ENCODE results near the gene BANK1. TPM values are rescaled to one million over a fixed set of nuclear protein-coding genes. Genes with fewer than 3 reads are reported as not detected.

BANK1 gene
- total RNA-seq, 6 donors from 2014 or later = 7.6 to 29.3 (median 11.4) TPM

GRCh38 chr4:101921370-101921769 lies 130.8 kb downstream of the BANK1 start:
- Histone ChIP-seq H3K36me3 (no peaks in the 10 kb centered on the region), H3K4me3 (no peak overlapping the region), H3K27me3 (no peaks in the 10 kb centered on the region), H3K9me3 (no peaks in the 10 kb centered on the region), H3K4me1 (no peaks in the 10 kb centered on the region), H3K27ac (no peak overlapping the region)
- WGBS, 2 donors = 25 to 38% methylated on average over 3 of the region's 3 CpGs
- TF ChIP-seq POLR2A (IDR thresholded peaks at IDR 0.05) (no peak), EP300 (IDR thresholded peaks at IDR 0.05) (no peak), POLR2AphosphoS5 (IDR thresholded peaks at IDR 0.05) (no peak), CTCF (IDR thresholded peaks at IDR 0.05) (no peak)
- no peak for DNase-seq
- ATAC-seq (ENCODE audit: low FRiP score in 2 of 2) = no peak

GRCh38 chr4:101931619-101932018 lies 141.1 kb downstream of the BANK1 start:
- H3K9me3 ChIP-seq = no peaks in the 10 kb centered on the region
- WGBS, 2 donors = 63 to 71% methylated on average over 1 of the region's 1 CpG
- ATAC-seq (ENCODE audit: low FRiP score in 2 of 2) = no peak
- H3K4me3 ChIP-seq = no peak overlapping the region
- no peak for DNase-seq
- no peaks in the 10 kb centered on the region for H3K36me3 ChIP-seq
- TF ChIP-seq POLR2A (IDR thresholded peaks at IDR 0.05) = no peak
- no peak for TF ChIP-seq EP300 (IDR thresholded peaks at IDR 0.05)
- no peak for TF ChIP-seq POLR2AphosphoS5 (IDR thresholded peaks at IDR 0.05)
- TF ChIP-seq CTCF (IDR thresholded peaks at IDR 0.05) = no peak
- no peaks in the 10 kb centered on the region for H3K27me3 ChIP-seq
- no peaks in the 10 kb centered on the region for H3K4me1 ChIP-seq
- no peak overlapping the region for H3K27ac ChIP-seq

- H3K27ac ChIP-seq = no peak overlapping the region
- no peaks in the 10 kb centered on the region for H3K27me3 ChIP-seq
- no peak for DNase-seq
- H3K4me1 ChIP-seq = no peaks in the 10 kb centered on the region
- no peak overlapping the region for H3K4me3 ChIP-seq
- TF ChIP-seq POLR2A (IDR thresholded peaks at IDR 0.05) = no peak
- TF ChIP-seq CTCF (IDR thresholded peaks at IDR 0.05) = no peak
- no peak for TF ChIP-seq EP300 (IDR thresholded peaks at IDR 0.05)
- no peak for TF ChIP-seq POLR2AphosphoS5 (IDR thresholded peaks at IDR 0.05)
- no peak for ATAC-seq (ENCODE audit: low FRiP score in 2 of 2)
- no peaks in the 10 kb centered on the region for H3K9me3 ChIP-seq
- 67 to 83% methylated on average over 3 of the region's 3 CpGs for WGBS, 2 donors
- H3K36me3 ChIP-seq = no peaks in the 10 kb centered on the region
Measured at GRCh38 chr4:101933855-101934254, 143.3 kb downstream of the BANK1 start.

GRCh38 chr4:101938836-101939235 lies 148.3 kb downstream of the BANK1 start:
- 71 to 79% methylated on average over 2 of the region's 2 CpGs for WGBS, 2 donors
- ATAC-seq (ENCODE audit: low FRiP score in 2 of 2) = no peak

More at GRCh38 chr4:101938836-101939235, 148.3 kb downstream of the BANK1 start:
- H3K4me1 ChIP-seq = no peaks in the 10 kb centered on the region
- TF ChIP-seq CTCF (IDR thresholded peaks at IDR 0.05) = no peak
- no peak for TF ChIP-seq POLR2AphosphoS5 (IDR thresholded peaks at IDR 0.05)
- TF ChIP-seq EP300 (IDR thresholded peaks at IDR 0.05) = no peak
- no peak for TF ChIP-seq POLR2A (IDR thresholded peaks at IDR 0.05)
- no peaks in the 10 kb centered on the region for H3K9me3 ChIP-seq
- H3K27me3 ChIP-seq = no peaks in the 10 kb centered on the region
- H3K36me3 ChIP-seq = no peaks in the 10 kb centered on the region
- no peak overlapping the region for H3K4me3 ChIP-seq
- no peak overlapping the region for H3K27ac ChIP-seq
- DNase-seq = no peak

Data from upper lobe of left lung (tissue), 6 donors.